K562 (cell line): ENCODE data around the gene TBC1D7. TPM values are rescaled to one million over a fixed set of nuclear protein-coding genes. Genes with fewer than 3 reads are reported as not detected.

Experiments
- CBFA2T2 ChIP-seq: fragments of 450-650 bp; conservative IDR thresholded peaks from 2 replicates; pipeline ENCODE4 v1.6.1; 2017; ENCODE audit warnings: mild to moderate bottlenecking
- CBFB ChIP-seq: sonication (generic); formaldehyde crosslinking; IDR thresholded peaks from 2 replicates; pipeline ENCODE4 v1.4.0; 2020; ENCODE audit warnings: mild to moderate bottlenecking, missing genetic modification reagents
- CREB1 ChIP-seq, 2 experiments: sonication (generic) in 1 of 2; formaldehyde crosslinking in 1 of 2; IDR thresholded peaks; 2 replicates each; pipeline versions ENCODE4 v1.6.1 to v1.8.0; 2012 to 2022; ENCODE audit warnings: inconsistent platforms in 1 of 2, mild to moderate bottlenecking in 1 of 2, missing genetic modification reagents in 1 of 2, moderate library complexity in 1 of 2
- CUX1 ChIP-seq: fragments of 200-800 bp; sonication (Bioruptor generic); IDR thresholded peaks from 2 replicates; pipeline ENCODE4 v1.6.1; 2016; ENCODE audit warnings: missing genetic modification characterization, missing compliant biosample characterization
- HDAC2 ChIP-seq: fragments of 450-650 bp; IDR thresholded peaks from 2 replicates; pipeline ENCODE4 v1.6.1; 2016; ENCODE audit warnings: mild to moderate bottlenecking
- KLF10 ChIP-seq: fragments of 250-450 bp; sonication (Bioruptor Pico); IDR thresholded peaks from 2 replicates; pipeline ENCODE4 v1.6.1; 2021; ENCODE audit warnings: matching md5 sums
- NCOA1 ChIP-seq: fragments of 450-650 bp; IDR thresholded peaks from 2 replicates; pipeline ENCODE4 v1.6.1; 2016; ENCODE audit warnings: low read depth
- SAFB2 ChIP-seq: fragments of 200-400 bp; formaldehyde crosslinking; IDR thresholded peaks from 2 replicates; pipeline ENCODE4 v1.6.1; 2018; ENCODE audit warnings: borderline replicate concordance, low read length, low read depth, moderate library complexity; ENCODE audit not compliant: severe bottlenecking
- SMAD1 ChIP-seq: fragments of 150-350 bp; IDR thresholded peaks from 2 replicates; pipeline ENCODE4 v1.6.1; 2014; ENCODE audit warnings: low read length, low read depth; ENCODE audit not compliant: partially characterized antibody
- SMARCE1 ChIP-seq: fragments of 450-650 bp; IDR thresholded peaks from 2 replicates; pipeline ENCODE4 v1.7.1; 2016; ENCODE audit warnings: mild to moderate bottlenecking
- SPI1 ChIP-seq: IDR thresholded peaks from 2 replicates; pipeline ENCODE4 v1.6.1; 2011; ENCODE audit warnings: low read depth, low read length, control low read depth, borderline replicate concordance
- TAF1 ChIP-seq: IDR thresholded peaks from 2 replicates; pipeline ENCODE4 v1.6.1; 2011; ENCODE audit warnings: mild to moderate bottlenecking, low read length, moderate library complexity; ENCODE audit not compliant: insufficient read depth, control insufficient read depth, severe bottlenecking; ENCODE audit errors: extremely low read depth
- TCF3 ChIP-seq: sonication (generic); formaldehyde crosslinking; IDR thresholded peaks from 2 replicates; pipeline ENCODE4 v1.4.0; 2020; ENCODE audit warnings: mild to moderate bottlenecking, missing genetic modification reagents
- ZNF197 ChIP-seq: fragments of 200-800 bp; sonication (Bioruptor generic); IDR thresholded peaks from 2 replicates; pipeline ENCODE4 v1.6.1; 2016; ENCODE audit warnings: low read depth, missing genetic modification characterization, missing compliant biosample characterization
- ZNF57 ChIP-seq: fragments of 450-650 bp; formaldehyde crosslinking; IDR thresholded peaks from 2 replicates; pipeline ENCODE4 v1.4.0; 2020; ENCODE audit warnings: mild to moderate bottlenecking, moderate library complexity
- polyA plus RNA-seq, 8 experiments: library from polyadenylated mRNA; depleted of rRNA in 4 of 8; stranded (reverse) in 5 of 8; unstranded in 3 of 8; fragments of >200 nt; fragmentation: Nextera tagmentation in 2 of 8; fragmentation: Illumina TruSeq in 1 of 8; extraction: Ambion mirVana in 2 of 8; extraction: Trizol in 1 of 8; gene quantifications; 2 replicates each; pipeline versions ENCODE4 v1.2.1 to v1.2.3, GENCODE V29; 2011 to 2014; ENCODE audit warnings: inconsistent platforms in 1 of 8, missing spikeins in 1 of 8
- total RNA-seq, 7 experiments: library from RNA; depleted of rRNA in 6 of 7; stranded (reverse); fragments of >200 nt in 6 of 7; fragmentation: Illumina TruSeq in 2 of 7; extraction: Trizol in 2 of 7; gene quantifications; 2 replicates each; pipeline versions ENCODE4 v1.2.1 to v1.2.3, GENCODE V29; 2011 to 2021; ENCODE audit warnings: low replicate concordance in 1 of 7
- TF ChIP-seq, protein P1 (sequence below), 3 experiments: fragments of 200-800 bp in 1 of 3; fragments of 250-450 bp in 1 of 3; fragments of 450-650 bp in 1 of 3; sonication (Bioruptor Pico) in 1 of 3; sonication (Bioruptor generic) in 1 of 3; formaldehyde crosslinking in 1 of 3; IDR thresholded peaks; 2 replicates each; pipeline versions ENCODE4 v1.6.1 to v1.8.0; 2016 to 2022; ENCODE audit warnings: mild to moderate bottlenecking in 2 of 3, missing genetic modification characterization in 2 of 3, missing compliant biosample characterization in 1 of 3, moderate library complexity in 1 of 3

The TBC1D7 gene
- total and polyA plus RNA-seq, 9 of the 15 experiments (the other 6 are each of a cell fraction or from before 2014, with no cell fraction given) = 49.4 to 107 (median 61.1) TPM

DNA sequence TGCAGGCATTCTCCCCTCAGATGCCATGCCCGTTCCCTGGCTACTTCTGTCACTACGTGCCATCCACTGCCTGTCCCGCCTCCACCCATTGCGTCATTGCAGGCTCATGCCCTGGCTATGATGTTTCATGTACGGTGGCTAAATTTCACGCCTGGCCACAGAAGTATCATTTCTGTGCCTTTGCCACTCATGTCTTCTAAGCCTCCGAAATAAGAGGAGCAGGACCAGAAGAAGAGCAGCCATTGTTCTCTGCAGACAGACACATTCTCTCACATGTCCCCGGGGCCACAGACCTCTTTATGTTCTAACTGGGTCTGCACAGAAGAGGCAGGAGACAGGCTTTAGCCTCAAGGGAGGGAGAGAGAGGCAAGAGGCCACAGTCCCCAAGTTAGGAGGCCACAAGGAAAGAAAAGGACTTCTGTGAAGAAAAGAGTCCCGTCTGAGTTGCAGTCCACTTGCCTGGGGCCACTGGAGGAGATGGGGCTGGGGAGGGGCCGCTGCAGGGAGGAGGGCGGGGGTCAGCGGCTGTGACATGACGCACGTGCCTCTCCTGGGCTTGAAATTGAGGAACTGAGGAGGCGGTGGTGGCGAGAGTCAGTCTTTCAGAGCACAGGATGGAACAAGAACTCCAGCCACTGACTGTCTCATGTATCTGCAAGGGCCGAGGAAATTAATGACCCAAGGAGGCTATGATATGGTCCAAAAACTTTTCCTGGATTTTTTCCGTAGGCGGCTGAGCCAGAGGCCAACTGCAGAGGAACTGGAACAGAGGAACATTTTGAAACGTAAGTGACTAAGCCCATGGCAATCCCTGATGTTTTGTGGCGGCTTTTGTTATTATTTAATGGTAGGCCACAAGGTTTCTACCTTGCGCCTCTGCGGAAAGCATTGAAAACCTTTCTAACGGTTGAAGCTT, 55.9 kb downstream of the TBC1D7 start (continued):
- TF ChIP-seq ZNF57 (no peak), CBFA2T2 (no peak), TCF3 (CRISPR knock-in tag) (no peak), SAFB2 (no peak), SPI1 (peak; percentile 95), CBFB (CRISPR knock-in tag) (no peak), NCOA1 (no peak), CUX1 (peak; percentile 62; the same call in 1 of the 2 replicates), TAF1 (peak; percentile 68), CREB1 (IDR thresholded peaks at IDR 0.05) (no peak), CREB1 (CRISPR knock-in tag; IDR thresholded peaks at IDR 0.05) (peak; percentile 40; the same call in 1 of the 2 replicates), HDAC2 (peak; percentile 32; the same call in 1 of the 2 replicates), ZNF197 (CRISPR knock-in tag) (0 out of 2 replicates have a peak, but pooled peaks have one; percentile 38), KLF10 (CRISPR knock-in tag) (no peak), SMARCE1 (peak; percentile 66; the same call in 1 of the 2 replicates), SMAD1 (peak; percentile 17)
- TF ChIP-seq, protein P1, sequence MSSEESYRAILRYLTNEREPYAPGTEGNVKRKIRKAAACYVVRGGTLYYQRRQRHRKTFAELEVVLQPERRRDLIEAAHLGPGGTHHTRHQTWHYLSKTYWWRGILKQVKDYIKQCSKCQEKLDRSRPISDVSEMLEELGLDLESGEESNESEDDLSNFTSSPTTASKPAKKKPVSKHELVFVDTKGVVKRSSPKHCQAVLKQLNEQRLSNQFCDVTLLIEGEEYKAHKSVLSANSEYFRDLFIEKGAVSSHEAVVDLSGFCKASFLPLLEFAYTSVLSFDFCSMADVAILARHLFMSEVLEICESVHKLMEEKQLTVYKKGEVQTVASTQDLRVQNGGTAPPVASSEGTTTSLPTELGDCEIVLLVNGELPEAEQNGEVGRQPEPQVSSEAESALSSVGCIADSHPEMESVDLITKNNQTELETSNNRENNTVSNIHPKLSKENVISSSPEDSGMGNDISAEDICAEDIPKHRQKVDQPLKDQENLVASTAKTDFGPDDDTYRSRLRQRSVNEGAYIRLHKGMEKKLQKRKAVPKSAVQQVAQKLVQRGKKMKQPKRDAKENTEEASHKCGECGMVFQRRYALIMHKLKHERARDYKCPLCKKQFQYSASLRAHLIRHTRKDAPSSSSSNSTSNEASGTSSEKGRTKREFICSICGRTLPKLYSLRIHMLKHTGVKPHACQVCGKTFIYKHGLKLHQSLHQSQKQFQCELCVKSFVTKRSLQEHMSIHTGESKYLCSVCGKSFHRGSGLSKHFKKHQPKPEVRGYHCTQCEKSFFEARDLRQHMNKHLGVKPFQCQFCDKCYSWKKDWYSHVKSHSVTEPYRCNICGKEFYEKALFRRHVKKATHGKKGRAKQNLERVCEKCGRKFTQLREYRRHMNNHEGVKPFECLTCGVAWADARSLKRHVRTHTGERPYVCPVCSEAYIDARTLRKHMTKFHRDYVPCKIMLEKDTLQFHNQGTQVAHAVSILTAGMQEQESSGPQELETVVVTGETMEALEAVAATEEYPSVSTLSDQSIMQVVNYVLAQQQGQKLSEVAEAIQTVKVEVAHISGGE (CRISPR knock-in tag; IDR thresholded peaks at IDR 0.05) = peak in 1 of 3 experiments; percentile 52; a peak in 2 of 6 replicates
